Activated CD8-positive, alpha-beta T cell treated with anti-CD3 and anti-CD28 coated beads for 36 hours (primary cell): ENCODE measurements around the gene PDE4B. TPM values are rescaled to one million over a fixed set of nuclear protein-coding genes. Genes with fewer than 3 reads are reported as not detected.

Experiments
- ATAC-seq: fragments of 200-7000 bp; cut with Tn5 transposase; one replicate; pipeline ENCODE4 v1.10.0; 2021; ENCODE audit warnings: mild to moderate bottlenecking, moderate library complexity
- CTCF ChIA-PET: fragments of 350-600 bp; sonication (Branson Sonifier 250); formaldehyde crosslinking; loops from one replicate; lab custom pipeline; 2021; ENCODE audit warnings: antibody characterized with exemption; lab: Charles Lee
- POLR2A ChIA-PET: fragments of 350-600 bp; sonication (Branson Sonifier 250); formaldehyde crosslinking; loops from one replicate; lab custom pipeline; 2021; ENCODE audit warnings: antibody characterized with exemption; lab: Charles Lee
- DNase-seq: peaks from one replicate; pipeline ENCODE4 v3.0.0-alpha.2; 2020
- H3K27ac Mint-ChIP-seq: one replicate; pipeline ENCODE4 v1.8.0; 2021; ENCODE audit warnings: mild to moderate bottlenecking, mixed read lengths
- H3K27me3 Mint-ChIP-seq: one replicate; pipeline ENCODE4 v1.8.0; 2021; ENCODE audit warnings: mixed read lengths
- H3K36me3 Mint-ChIP-seq: one replicate; pipeline ENCODE4 v1.8.0; 2021; ENCODE audit warnings: low read depth, mixed read lengths
- H3K4me1 Mint-ChIP-seq: one replicate; pipeline ENCODE4 v1.8.0; 2021; ENCODE audit warnings: low read depth, mixed read lengths
- H3K4me3 Mint-ChIP-seq: one replicate; pipeline ENCODE4 v1.8.0; 2021; ENCODE audit warnings: mild to moderate bottlenecking, moderate library complexity, mixed read lengths
- H3K9me3 Mint-ChIP-seq: one replicate; pipeline ENCODE4 v1.8.0; 2021; ENCODE audit warnings: mixed read lengths
- CTCF ChIP-seq: fragments of 200-600 bp; IDR thresholded peaks from one replicate; pipeline ENCODE4 v1.8.0; 2022; ENCODE audit warnings: antibody characterized with exemption, mild to moderate bottlenecking
- intact Hi-C: fragments of 100-400 bp; cut with micrococcal nuclease; formaldehyde crosslinking; loops from one replicate; pipeline ENCODE4 v1.10.0; 2022
- total RNA-seq, 2 experiments: library from RNA; stranded (reverse); gene quantifications; one replicate each; pipeline ENCODE4 v1.2.3, GENCODE V29; 2021

PDE4B gene
- total RNA-seq, 2 experiments from 2014 or later, result 32.4 to 33.1 TPM

DNA sequence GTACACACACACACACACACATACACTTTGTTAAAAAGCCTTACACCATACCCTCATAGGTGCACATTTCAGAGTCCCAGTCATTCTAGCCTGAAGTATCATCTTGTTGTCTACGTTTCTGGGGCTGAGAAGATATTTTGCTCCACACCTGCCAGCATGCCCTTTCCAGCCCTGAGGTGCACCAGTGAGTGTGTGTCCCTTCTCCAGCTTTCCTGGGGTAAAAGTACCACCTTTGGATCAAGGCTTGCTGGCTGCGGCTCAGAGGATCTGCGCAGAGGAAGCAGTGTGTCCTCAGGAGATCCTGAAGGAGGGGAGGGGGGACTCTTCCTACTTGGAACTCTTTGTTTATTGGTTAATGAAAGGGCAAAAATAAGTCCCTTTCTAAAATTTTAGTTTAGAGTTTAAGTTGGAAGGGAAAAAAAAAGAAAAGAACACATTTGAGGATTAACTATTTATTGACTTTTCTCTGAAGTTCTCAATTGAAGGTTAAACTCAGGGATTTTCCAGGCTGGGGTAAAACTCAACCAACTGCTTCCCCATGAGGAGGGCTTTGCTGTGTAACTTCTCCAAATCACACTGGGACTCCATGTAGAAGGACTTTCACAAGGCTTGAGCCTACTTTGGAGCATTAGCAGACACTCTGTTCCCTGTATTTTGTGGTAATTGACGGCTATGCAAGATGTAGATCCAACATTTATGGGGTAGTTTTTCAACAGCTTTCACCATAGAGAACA, 540.9 kb downstream of the PDE4B start:
- DNase-seq (no peak), ATAC-seq (no peak)
- H3K27ac Mint-ChIP-seq, result peak overlapping the region; percentile 98
- no peaks in the 10 kb centered on the region for H3K9me3 Mint-ChIP-seq
- intact Hi-C loops, result loop anchor here (2.0 kb wide), 1 partner anchor 111 kb away; no protein-coding TSS in a partner anchor
- no peak for TF ChIP-seq CTCF
- H3K4me3 Mint-ChIP-seq, result peak overlapping the region; percentile 99
- ChIA-PET POLR2A (interaction anchor here (1.0 to 7.2 kb wide), 14 partner anchors 11 to 111 kb away, joined by 3 to 69 read pairs (median 20); no protein-coding TSS in a partner anchor), CTCF (interaction anchor here (0.9 to 4.8 kb wide), 12 partner anchors 8 to 112 kb away, joined by 3 to 46 read pairs (median 10); no protein-coding TSS in a partner anchor)
- H3K4me1 Mint-ChIP-seq, result peaks cover 55% of the 10 kb centered on the region
- H3K27me3 Mint-ChIP-seq, result no peaks in the 10 kb centered on the region
- H3K36me3 Mint-ChIP-seq, result peaks cover 57% of the 10 kb centered on the region

GRCh38 chr1:66334318-66334717, 541.6 kb downstream of the PDE4B start:
- ATAC-seq (no peak), DNase-seq (no peak)
- H3K27me3 Mint-ChIP-seq, result no peaks in the 10 kb centered on the region
- peaks cover 61% of the 10 kb centered on the region for H3K36me3 Mint-ChIP-seq
- peak overlapping the region; percentile 99 for H3K4me3 Mint-ChIP-seq
- H3K9me3 Mint-ChIP-seq, result no peaks in the 10 kb centered on the region
- ChIA-PET CTCF (interaction anchor here (0.8 to 4.1 kb wide), 9 partner anchors 13 to 111 kb away, joined by 3 to 25 read pairs (median 4); no protein-coding TSS in a partner anchor), POLR2A (interaction anchor here (0.9 to 7.2 kb wide), 11 partner anchors 8 to 110 kb away, joined by 3 to 69 read pairs (median 19); no protein-coding TSS in a partner anchor)
- intact Hi-C loops, result no loop called here
- TF ChIP-seq CTCF, result no peak
- H3K4me1 Mint-ChIP-seq, result peaks cover 50% of the 10 kb centered on the region
- H3K27ac Mint-ChIP-seq, result peak overlapping the region; percentile 98

- DNase-seq (no peak), ATAC-seq (no peak)
- Mint-ChIP-seq H3K27me3 (no peaks in the 10 kb centered on the region), H3K27ac (peak overlapping the region; percentile 98), H3K36me3 (peaks cover 67% of the 10 kb centered on the region), H3K4me1 (peaks cover 49% of the 10 kb centered on the region), H3K9me3 (no peaks in the 10 kb centered on the region), H3K4me3 (peak overlapping the region; percentile 99)
- TF ChIP-seq CTCF, result no peak
- CTCF ChIA-PET, result interaction anchor here (1.1 to 2.9 kb wide), 11 partner anchors 10 to 169 kb away, joined by 3 to 25 read pairs (median 5); no protein-coding TSS in a partner anchor
- POLR2A ChIA-PET, result interaction anchor here (0.9 to 7.2 kb wide), 14 partner anchors 9 to 110 kb away, joined by 3 to 69 read pairs (median 10); no protein-coding TSS in a partner anchor
- intact Hi-C loops, result no loop called here
Measured at GRCh38 chr1:66335125-66335524, 542.4 kb downstream of the PDE4B start.

- TF ChIP-seq CTCF, result no peak
- H3K36me3 Mint-ChIP-seq, result peaks cover 67% of the 10 kb centered on the region
- H3K27me3 Mint-ChIP-seq, result no peaks in the 10 kb centered on the region
- no peaks in the 10 kb centered on the region for H3K9me3 Mint-ChIP-seq
- peak overlapping the region; percentile 99 for H3K4me3 Mint-ChIP-seq
- H3K4me1 Mint-ChIP-seq, result peaks cover 47% of the 10 kb centered on the region
- ChIA-PET CTCF (interaction anchor here (0.7 to 2.9 kb wide), 13 partner anchors 9 to 168 kb away, joined by 3 to 25 read pairs (median 4); no protein-coding TSS in a partner anchor), POLR2A (interaction anchor here (0.9 to 7.2 kb wide), 18 partner anchors 9 to 123 kb away, joined by 3 to 69 read pairs (median 4); no protein-coding TSS in a partner anchor)
- DNase-seq (peak; percentile 89), ATAC-seq (peak; percentile 84)
- intact Hi-C loops, result loop anchor here (2.0 kb wide), 1 partner anchor 15 kb away; no protein-coding TSS in a partner anchor
- H3K27ac Mint-ChIP-seq, result peak overlapping the region; percentile 98
Measured at GRCh38 chr1:66335859-66336640, 543.4 kb downstream of the PDE4B start.
